GM21423 (cell line): ENCODE data around the gene COL1A1.

Source experiments
- ATAC-seq: cut with Tn5 transposase; IDR thresholded peaks from one replicate; pipeline ENCODE4 v1.9.1; 2021; ENCODE audit warnings: mild to moderate bottlenecking, moderate library complexity; ENCODE audit not compliant: unreplicated experiment

Gene COL1A1

DNA sequence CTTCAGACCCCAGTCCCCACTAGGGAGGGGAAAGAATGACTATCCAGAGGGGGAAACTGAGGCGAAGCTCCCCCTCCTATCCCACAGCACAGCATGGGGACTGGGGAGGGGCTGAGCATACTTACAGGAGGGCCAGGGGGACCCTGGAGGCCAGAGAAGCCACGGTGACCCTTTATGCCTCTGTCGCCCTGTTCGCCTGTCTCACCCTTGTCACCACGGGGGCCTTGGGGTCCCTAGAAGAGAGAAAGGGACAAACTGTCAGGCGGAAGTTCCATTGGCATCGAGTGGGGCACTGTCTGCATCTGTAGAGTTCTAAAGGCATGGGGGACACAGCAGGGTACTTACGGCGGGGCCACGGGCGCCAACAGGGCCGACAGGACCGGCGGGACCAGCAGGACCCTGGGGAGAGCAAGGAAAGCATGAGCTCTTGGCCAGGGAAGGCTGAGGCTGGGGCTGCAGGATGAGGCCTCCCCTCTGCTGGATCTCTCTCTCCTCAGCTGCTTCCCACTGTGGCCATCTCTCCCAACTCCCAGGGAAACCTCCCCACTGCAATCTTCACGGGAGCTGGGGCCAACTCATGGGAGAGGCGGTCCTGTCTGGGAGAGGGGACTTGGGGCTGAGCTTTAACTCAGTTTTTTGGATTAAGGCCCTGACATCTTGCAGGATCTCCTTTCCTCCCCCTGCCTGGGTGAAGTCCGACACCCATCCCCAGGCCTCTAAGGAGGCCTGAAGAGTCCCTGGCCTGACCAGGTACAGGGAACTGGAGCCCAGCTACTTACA is 13.5 kb downstream of the COL1A1 start:
- no peak for ATAC-seq

DNA sequence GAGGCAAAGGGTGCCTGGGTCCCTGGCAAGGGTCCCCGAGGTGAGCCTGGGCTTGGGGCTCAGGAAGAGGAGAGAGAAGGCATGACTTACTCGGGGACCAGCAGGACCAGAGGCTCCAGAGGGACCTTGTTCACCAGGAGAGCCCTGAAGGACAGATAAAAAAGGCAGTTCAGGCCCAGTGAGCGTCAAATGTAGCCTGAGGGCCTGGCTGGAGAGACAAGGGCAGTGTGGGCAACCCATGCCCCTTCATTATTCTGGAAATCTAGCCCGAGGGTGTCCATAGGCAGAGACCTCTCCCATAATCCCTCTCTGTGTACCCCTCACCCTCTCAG is 14.1 kb downstream of the COL1A1 start:
- ATAC-seq: no peak

DNA sequence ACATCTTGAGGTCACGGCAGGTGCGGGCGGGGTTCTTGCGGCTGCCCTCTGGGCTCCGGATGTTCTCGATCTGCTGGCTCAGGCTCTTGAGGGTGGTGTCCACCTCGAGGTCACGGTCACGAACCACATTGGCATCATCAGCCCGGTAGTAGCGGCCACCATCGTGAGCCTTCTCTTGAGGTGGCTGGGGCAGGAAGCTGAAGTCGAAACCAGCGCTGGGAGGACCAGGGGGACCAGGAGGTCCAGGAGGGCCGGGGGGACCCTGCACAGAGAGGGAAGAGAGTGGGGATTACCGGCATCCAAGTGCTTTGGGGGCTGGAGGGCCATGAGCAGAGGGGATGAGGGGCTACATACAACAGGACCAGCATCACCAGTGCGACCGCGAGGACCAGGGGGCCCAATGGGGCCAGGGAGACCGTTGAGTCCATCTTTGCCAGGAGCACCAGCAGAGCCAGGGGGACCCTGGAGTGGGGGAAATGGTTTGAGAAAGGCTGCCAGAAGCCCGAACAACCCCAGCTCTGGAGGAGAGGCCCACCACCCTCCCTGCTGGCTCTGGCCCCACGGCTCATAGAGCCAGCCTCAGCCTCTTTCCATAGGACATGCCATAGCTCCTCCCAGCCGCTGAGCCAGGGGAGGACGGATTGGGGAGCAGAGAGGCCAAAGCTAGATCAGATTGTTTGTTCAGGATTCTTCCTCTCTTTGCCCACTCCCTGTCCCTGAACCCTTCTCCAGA is 14.6 kb downstream of the COL1A1 start:
- ATAC-seq: no peak

DNA sequence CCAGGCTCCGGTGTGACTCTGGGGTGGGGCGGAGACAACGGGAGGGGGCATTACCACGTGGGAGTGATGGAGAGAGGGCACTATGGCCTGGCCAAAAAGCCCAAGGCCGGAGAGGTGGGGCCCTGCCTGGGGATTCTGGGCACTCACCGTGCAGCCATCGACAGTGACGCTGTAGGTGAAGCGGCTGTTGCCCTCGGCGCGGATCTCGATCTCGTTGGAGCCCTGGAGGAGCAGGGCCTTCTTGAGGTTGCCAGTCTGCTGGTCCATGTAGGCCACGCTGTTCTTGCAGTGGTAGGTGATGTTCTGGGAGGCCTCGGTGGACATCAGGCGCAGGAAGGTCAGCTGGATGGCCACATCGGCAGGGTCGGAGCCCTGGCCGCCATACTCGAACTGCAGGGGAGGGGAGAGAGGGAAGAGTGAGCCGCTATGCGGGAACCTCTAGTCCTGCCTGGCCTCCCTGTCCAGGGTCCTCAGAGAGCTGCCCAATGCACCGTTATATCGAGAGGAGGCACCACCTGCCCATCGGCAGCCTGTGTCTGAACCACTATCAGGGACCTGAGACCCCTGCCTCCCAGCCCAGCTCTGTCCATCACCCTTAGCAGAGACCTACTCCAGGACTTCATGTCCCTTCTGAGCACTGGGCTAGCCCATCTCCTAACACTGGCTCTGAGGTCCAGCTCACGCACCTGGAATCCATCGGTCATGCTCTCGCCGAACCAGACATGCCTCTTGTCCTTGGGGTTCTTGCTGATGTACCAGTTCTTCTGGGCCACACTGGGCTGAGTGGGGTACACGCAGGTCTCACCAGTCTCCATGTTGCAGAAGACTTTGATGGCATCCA is 15.6 kb downstream of the COL1A1 start:
- ATAC-seq: no peak

DNA sequence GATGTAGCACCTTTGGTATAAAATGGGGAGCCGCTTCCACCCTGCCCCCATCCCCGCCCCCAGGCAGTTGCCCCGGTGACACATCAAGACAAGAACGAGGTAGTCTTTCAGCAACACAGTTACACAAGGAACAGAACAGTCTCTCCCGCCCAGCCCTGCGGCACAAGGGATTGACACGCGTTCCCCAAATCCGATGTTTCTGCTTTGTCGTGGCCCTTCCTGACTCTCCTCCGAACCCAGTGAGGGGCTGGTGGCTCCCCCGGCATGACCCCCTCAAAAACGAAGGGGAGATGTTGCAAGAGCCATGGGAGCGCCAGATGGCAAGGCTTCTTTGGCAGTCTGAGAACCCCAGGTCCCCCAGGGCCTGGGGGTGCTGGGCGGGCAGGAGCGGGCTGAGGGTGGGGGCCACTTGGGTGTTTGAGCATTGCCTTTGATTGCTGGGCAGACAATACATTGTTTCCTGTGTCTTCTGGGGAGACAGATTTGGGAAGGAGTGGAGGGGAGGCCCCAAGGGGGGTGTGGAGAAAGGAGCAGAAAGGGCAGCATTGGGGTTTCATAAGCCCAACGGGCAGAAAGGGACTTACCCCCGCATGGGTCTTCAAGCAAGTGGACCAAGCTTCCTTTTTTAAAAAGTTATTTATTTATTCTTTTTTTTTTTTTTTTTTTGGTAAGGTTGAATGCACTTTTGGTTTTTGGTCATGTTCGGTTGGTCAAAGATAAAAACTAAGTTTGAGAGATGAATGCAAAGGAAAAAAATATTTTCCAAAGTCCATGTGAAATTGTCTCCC is 16.6 kb downstream of the COL1A1 start:
- no peak for ATAC-seq

DNA sequence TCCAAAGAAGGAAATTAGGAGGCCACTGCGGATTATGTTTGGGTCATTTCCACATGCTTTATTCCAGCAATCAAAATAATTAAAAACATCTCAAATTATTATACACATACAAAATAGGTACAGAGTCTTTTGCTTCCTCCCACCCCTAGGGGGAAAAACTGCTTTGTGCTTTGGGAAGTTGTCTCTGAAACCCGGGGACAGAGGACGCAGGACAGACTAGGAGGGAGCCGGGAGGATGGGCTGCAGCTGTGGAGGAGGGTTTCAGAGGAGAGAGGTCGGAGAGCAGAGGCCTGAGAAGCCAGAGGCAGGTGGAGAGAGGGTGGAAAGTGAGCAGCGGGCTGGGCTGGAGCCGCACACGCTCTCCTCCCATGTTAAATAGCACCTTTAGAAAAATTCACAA is 17.4 kb downstream of the COL1A1 start:
- no peak for ATAC-seq

DNA sequence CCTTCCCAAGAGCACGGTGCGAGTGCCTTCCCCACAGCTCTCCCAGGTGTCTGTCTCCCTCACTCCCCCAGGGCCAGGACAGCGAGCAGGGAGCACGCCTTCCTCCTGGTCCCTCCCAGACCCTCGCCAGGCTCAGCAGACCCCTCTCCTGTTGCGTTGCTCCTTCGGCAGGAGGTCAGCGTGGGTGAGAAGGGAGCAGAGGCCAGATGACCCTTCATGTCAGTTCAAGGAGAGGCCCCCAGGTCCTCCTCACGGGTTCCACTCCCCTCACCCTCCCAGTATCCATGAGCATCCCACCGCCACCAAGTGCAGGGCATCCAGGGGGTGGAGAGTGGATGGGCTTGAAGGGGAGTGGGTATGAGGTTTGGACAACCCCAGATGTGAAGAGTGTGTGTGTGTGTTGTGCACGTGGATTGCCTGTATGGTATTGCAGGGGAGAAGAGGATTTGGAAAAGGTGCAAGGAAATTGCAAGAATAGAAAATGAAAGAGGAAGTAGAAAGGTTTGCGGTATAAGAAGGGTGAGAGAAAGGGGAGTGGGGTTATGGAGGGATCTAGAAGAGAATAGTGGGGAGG is 17.9 kb downstream of the COL1A1 start:
- no peak for ATAC-seq

DNA sequence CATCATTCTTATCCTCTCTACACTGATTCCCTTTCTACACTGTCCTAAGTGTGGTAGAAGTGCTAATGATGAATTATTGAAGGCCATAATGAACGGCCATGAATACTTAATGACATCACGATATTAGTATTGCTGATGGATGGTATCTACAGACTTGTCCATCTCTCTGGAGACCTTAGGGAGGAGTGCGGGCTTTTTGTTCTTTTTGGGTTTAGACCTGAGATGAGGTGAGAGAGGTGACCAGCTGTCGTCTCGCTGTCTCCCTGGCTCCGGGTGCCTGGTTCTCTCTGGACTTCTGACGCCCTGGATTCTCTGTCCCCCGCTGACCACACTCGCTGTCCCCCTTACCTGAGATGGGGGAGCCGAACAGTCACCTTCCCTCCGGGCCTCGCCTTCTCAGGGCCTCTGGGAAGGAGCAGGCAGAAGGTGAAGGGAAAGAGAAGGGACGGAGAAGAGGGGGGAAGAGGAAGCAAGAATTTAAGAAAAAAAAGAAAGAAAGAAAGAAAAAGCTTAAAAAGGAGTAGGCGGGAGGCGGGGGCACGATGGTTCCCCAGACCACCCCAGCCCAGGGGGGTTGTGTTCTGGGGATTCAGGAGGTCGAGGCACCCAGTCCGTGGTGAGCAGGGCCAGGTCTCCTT is 18.5 kb downstream of the COL1A1 start:
- ATAC-seq: no peak

DNA sequence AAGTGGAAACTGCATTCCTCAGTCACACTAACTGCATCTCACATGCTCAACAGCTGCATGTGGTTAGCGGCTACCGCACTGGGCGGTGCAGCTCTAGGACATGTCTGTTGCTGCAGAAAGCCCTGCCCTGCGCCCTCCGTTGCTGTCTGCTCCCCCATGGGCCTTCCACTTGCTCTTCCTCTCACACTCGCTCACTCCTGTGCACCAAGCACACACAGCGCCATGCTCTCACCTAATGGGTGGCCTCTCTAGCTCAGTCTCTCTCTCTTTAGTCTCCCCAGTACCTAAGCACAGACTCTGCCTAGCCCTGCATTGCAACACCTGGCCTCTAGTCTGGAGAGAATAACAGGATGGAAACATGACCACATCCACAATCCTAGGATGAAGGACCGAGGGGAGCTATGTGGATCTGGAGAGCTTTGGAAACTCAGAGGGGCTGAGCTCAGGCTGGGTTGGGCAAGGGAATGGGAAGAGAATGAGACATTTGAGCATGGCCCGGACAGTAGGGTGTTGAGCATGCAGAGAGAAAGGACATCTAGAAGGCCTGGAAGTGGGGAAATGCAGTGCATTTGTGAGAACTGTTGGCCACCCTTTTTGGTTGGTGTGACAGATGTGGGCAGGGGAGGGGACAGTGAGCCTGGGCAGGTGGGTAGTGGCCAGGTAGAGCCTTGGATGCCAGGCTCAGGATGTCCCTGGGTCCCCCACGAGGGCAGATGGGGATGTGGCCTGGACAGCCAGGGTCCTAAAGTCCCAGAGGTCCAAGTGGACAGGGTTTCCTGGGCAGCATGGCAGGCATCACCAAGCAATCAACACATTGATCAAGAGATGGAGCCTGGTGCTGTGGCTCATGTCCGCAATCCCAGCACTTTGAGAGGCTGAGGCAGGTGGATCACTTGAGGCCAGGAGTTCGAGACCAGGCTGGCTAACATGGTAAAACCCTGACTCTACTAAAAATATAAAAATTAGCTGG is 19.6 kb downstream of the COL1A1 start:
- ATAC-seq: no peak

DNA sequence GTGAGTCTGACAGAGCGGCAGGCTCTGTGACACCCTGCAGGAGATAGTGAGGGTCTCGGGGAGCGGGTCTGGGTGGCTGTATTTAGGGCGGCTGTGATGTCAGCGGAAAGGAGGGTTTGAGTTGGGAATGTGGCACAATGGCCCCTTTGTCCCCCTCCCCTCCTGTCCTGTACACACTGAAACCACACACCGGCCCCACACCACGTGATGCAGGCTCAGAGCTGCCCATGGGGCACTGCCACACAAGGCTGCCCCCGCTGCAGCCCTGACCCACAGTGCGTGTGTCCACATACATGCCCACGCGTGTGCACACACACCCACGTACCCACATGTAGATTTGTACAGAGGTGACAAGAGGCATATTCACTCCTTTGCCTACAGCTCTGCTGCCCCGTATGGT is 20.3 kb downstream of the COL1A1 start:
- no peak for ATAC-seq

DNA sequence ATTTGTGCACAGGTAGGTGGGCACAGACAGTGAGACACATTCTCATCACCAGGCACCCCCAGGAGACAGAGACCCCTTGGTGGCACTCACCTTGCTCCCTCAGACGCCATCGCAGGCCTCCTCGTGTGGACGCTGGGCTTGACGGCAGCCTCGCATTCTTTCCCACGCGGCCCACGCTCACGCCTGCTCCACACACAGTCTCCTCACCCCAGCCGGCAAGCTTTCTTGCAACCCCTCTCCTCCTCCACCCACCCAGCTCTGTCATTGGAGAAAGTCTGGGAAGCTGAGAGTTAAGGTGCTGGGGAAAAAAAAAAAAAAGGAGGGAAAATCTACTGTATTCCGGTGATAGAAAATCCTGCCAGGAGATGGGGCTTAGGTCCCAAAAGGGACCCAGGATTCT is 20.8 kb downstream of the COL1A1 start:
- no peak for ATAC-seq

DNA sequence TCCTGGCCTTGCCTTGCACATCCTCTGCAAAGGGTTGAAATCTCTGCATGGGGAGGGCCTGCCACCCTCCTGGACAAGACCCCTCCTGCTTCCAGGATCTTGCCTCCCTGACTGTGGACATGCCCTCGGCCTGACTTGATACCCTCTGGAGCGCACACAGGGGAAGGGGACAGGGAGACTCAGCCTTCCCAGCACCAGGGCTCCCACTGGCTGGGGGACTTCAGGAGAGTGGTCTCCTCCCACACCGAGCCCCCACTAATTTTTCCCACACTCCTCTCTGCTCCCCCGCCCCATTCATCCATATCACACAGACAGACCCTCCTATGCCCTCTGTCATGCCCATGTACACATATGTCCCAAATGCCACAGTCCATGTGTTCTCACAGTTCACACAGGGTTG is 21.3 kb downstream of the COL1A1 start:
- no peak for ATAC-seq

DNA sequence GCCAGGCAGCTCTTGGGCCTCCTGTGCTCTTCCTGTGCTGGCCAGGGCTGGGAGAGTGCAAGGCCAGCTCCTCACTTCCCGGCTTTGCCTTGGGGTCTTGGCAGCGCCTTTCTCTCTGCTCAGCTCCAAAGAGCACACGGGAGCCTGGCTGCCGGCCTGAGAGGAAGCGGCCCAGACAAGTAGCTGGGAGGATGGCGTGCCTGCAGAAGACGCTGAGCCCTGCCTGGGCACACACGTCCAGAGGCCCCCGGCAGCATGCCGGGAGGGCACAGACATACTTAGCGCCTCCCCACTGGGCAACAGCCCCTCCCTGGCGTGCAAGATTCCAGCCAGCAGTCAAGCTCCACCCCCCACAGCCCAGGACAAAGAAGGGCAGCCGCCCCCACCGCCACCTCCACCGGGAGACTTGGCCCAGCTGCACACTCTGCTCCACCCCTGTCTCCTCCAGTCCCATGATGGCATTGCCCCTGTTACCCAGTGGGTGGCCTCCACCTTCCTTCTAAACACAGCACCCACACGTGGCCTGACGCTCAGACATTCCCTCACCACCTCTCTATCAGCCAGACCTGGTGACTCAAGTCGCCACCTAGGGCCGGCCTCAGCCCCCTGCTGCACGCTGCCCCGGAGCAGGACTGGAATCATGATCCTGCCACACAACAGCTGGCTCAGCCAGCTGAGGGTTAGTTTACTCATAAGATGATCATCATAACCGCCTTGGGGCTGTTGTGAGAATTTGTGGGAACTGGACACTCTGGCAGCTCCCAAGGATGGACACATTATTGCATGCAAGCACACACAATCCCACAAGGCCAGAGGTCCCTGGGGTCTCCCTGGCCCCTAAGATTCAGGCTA is 23.2 kb downstream of the COL1A1 start:
- no peak for ATAC-seq

DNA sequence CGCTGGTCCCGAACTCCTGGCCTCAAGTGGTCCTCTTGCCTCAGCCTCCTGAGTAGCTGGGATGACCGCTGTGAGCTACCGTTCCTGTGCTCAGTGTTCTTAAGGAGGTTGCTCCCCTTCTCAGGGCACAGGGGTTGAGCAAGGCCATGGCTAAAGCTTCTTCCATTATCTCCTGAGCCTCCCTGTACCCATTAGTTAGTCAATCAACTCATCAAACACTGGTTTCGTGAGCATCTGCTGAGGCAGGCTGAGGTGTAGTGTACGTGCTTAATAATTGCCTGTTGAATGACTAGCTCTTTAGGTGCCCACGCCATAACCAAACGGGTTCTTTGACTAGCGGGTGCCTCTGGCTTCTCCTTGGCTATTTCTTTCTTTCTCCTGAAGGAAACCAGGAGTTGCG is 24.0 kb downstream of the COL1A1 start:
- no peak for ATAC-seq

DNA sequence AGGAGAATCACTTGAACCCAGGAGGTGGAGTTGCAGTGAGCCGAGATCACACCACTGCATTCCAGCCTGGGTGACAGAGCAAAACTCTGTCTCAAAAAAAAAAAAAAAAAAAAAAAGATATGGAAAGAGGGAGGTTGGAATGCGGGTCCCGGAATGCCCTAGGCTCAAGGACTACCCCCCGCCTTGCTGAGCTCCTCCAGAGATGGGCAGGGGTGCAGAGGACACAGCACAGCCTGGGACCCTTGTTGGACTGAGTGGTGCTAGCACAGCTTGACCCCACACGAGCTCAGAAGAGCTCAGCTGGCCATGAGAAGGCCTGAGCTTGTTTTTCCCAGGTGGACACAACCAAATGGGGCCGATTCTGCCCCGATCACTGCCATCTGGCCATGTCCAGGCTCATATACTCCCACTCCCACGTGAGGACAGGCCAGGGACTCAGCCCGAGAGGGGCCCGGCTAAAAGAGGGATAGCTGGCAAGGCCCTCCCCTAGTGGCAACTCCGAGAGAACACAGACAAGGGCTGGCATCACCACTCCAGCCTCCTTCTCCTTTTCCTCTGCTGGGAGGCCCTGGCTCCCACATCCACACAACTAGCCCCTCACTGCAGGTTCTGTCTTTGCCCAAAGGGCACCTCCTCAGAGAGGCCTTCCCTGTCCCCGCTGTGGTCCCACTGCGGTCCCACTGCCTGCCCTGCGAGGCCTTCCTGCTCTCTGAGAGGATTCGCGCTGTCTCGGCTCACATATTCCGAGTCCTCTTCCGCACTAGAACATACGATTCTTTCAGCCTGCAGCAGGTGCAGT is 24.7 kb downstream of the COL1A1 start:
- ATAC-seq: no peak

DNA sequence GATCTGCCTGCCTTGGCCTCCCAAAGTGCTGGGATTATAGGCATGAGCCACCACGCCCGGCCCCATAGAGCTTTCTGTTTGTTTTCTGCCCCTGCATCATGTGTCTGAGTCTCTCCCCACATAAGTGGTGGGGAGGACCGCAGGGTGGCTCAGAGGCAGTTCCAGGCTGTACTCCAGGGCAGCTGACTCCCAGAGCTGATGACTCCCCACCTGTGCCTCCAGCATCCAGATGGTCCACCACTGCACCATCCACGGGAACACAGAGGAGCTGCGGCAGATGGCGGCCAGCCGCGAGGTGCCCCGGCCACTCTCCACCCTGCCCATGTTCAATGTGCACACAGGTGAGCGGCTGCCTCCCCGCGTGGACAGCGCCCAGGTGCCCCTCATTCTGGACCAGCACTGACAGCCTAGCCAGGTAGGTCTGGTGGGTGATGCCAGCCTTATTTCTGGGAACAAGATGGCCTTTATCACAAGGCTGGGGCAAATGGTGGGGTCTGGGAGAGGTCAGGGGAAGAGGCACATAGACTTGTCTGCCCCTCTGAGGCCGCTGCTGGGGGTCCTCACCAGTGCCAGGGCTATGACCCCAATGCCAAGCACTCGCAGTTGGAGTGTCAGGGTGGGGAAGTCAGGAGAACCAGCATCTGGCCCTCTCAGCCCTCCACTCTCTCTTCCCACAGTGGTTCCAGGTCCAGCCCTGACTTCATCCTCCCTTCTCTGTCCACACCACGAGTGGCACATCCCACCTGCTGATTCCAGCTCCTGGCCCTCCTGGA is 26.2 kb downstream of the COL1A1 start:
- ATAC-seq: no peak

DNA sequence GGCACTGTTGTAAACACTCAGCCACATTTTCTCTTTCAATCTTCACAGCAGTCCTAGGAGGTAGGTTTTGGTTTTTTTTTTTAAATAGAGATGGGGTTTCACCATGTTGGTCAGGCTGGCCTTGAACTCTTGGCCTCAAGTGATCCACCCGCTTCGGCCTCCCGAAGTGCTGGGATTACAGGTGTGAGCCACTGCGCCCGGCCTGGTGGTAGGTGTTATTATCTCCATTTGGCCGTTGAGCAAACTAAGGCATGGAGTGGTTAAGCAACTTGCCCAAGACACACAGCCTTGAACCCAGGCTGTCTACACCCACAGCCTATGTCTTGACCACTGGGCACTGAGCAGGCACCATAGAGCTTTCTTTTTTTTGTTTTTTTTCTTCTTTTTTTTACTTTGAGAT is 27.0 kb downstream of the COL1A1 start:
- no peak for ATAC-seq
